H1 (cell line): ENCODE data around the gene TAF6. TPM values are rescaled to one million over a fixed set of nuclear protein-coding genes. Genes with fewer than 3 reads are reported as not detected.

Experiments used
- CTCF ChIA-PET: fragments of 300-600 bp; sonication (Branson Sonifier 250); formaldehyde crosslinking; loops from one replicate; lab custom pipeline; 2021; ENCODE audit not compliant: partially characterized antibody; lab: Charles Lee
- POLR2A ChIA-PET: fragments of 300-600 bp; sonication (Branson Sonifier 250); formaldehyde crosslinking; loops from one replicate; lab custom pipeline; 2021; ENCODE audit warnings: inconsistent platforms; ENCODE audit not compliant: partially characterized antibody; lab: Charles Lee
- DNase-seq, 2 experiments: peaks; one replicate each; pipeline versions ENCODE4 v3.0.0 to v3.0.0-alpha.2; 2010 to 2022; ENCODE audit warnings: low spot score in 2 of 2, low read depth in 1 of 2, mixed read lengths in 1 of 2
- FAIRE-seq: peaks from 2 replicates; lab custom pipeline; 2011; peaks lifted over from hg19 to GRCh38; lab: Jason Lieb, UNC
- H2AFZ ChIP-seq: 2 replicates; pipeline ENCODE4 v1.8.1; 2012; ENCODE audit warnings: low read length, inconsistent platforms
- H2AK5ac ChIP-seq: 2 replicates; pipeline ENCODE4 v1.6.1; 2013; ENCODE audit warnings: low read depth, low read length
- H2BK120ac ChIP-seq: replicated peaks from 2 replicates; pipeline ENCODE3; 2013; ENCODE audit warnings: low read depth, low read length, inconsistent platforms
- H2BK12ac ChIP-seq: 2 replicates; pipeline ENCODE4 v1.6.1; 2013; ENCODE audit warnings: low read depth, low read length
- H2BK15ac ChIP-seq: 2 replicates; pipeline ENCODE4 v1.6.1; 2013; ENCODE audit warnings: low read length
- H2BK20ac ChIP-seq: 2 replicates; pipeline ENCODE4 v1.6.1; 2013; ENCODE audit warnings: low read length
- H2BK5ac ChIP-seq: 2 replicates; pipeline ENCODE4 v1.6.1; 2013; ENCODE audit warnings: low read depth, low read length
- H3K14ac ChIP-seq: 2 replicates; pipeline ENCODE4 v1.6.1; 2013; ENCODE audit warnings: inconsistent platforms; ENCODE audit not compliant: insufficient read length
- H3K18ac ChIP-seq: 2 replicates; pipeline ENCODE4 v1.6.1; 2013; ENCODE audit warnings: low read length; ENCODE audit errors: extremely low read depth
- H3K23ac ChIP-seq: 2 replicates; pipeline ENCODE4 v1.6.1; 2013; ENCODE audit warnings: inconsistent platforms; ENCODE audit not compliant: insufficient read length
- H3K23me2 ChIP-seq: 2 replicates; pipeline ENCODE4 v1.6.1; 2013; ENCODE audit warnings: low read depth, low read length
- H3K27ac ChIP-seq: 2 replicates; pipeline ENCODE4 v1.6.1; 2011; ENCODE audit warnings: low read depth, low read length, inconsistent platforms
- H3K27me3 ChIP-seq, 4 experiments: replicated peaks in 1 of 4; 1 replicate in 1 of 4; 2 replicates in 3 of 4; pipeline versions ENCODE4 v1.6.1 to v1.8.1; 2011 to 2013; ENCODE audit warnings: low read length in 3 of 4, mild to moderate bottlenecking in 3 of 4, inconsistent platforms in 2 of 4, mixed read lengths in 2 of 4, moderate library complexity in 1 of 4; ENCODE audit not compliant: control insufficient read depth in 3 of 4, insufficient read depth in 3 of 4; ENCODE audit errors: extremely low read depth in 1 of 4
- H3K36me3 ChIP-seq, 4 experiments: 2 replicates each; pipeline versions ENCODE4 v1.6.1 to v1.8.1; 2011 to 2013; ENCODE audit warnings: mild to moderate bottlenecking in 4 of 4, low read length in 3 of 4, moderate library complexity in 2 of 4, control low read depth in 1 of 4, inconsistent platforms in 1 of 4; ENCODE audit not compliant: insufficient read depth in 4 of 4, control insufficient read depth in 2 of 4
- H3K4ac ChIP-seq: replicated peaks from 2 replicates; pipeline ENCODE3; 2013; ENCODE audit warnings: low read length, low read depth, mixed read lengths, inconsistent platforms; ENCODE audit not compliant: insufficient read length
- H3K4me1 ChIP-seq, 4 experiments: replicated peaks in 1 of 4; 1 replicate in 1 of 4; 2 replicates in 3 of 4; pipeline versions ENCODE4 v1.6.1 to v1.8.1; 2011 to 2013; ENCODE audit warnings: low read length in 3 of 4, inconsistent platforms in 2 of 4, mixed read lengths in 1 of 4; ENCODE audit not compliant: insufficient read depth in 4 of 4, control insufficient read depth in 3 of 4
- H3K4me2 ChIP-seq, 2 experiments: 2 replicates each; pipeline versions ENCODE4 v1.6.1 to v1.8.1; 2011 to 2013; ENCODE audit warnings: low read depth in 2 of 2, low read length in 2 of 2, control low read depth in 1 of 2, inconsistent platforms in 1 of 2, mild to moderate bottlenecking in 1 of 2; ENCODE audit not compliant: insufficient read depth in 1 of 2
- H3K4me3 ChIP-seq, 4 experiments: fragments of 200-600, 300-600 bp in 1 of 4; sonication (generic), shearing (Covaris generic), sonication (Bioruptor Twin) in 1 of 4; 2 replicates each; pipeline versions ENCODE4 v1.5.1 to v1.8.1; 2011 to 2016; ENCODE audit warnings: low read length in 4 of 4, low read depth in 3 of 4, control low read depth in 2 of 4, inconsistent platforms in 2 of 4, mild to moderate bottlenecking in 2 of 4, mixed read lengths in 1 of 4, moderate library complexity in 1 of 4; ENCODE audit not compliant: insufficient read depth in 2 of 4; ENCODE audit errors: extremely low read depth in 1 of 4
- H3K56ac ChIP-seq: replicated peaks from 2 replicates; pipeline ENCODE3; 2013; ENCODE audit warnings: low read depth, mild to moderate bottlenecking, mixed read lengths, low read length, inconsistent platforms; ENCODE audit not compliant: insufficient read length
- H3K79me1 ChIP-seq: 2 replicates; pipeline ENCODE4 v1.6.1; 2013; ENCODE audit warnings: low read depth, low read length, control low read depth
- H3K79me2 ChIP-seq, 2 experiments: 2 replicates each; pipeline versions ENCODE4 v1.6.1 to v1.8.1; 2012 to 2013; ENCODE audit warnings: low read length in 2 of 2, mild to moderate bottlenecking in 2 of 2, inconsistent platforms in 1 of 2; ENCODE audit not compliant: insufficient read depth in 2 of 2, control insufficient read depth in 1 of 2
- H3K9ac ChIP-seq, 4 experiments: replicated peaks in 1 of 4; 1 replicate in 1 of 4; 2 replicates in 3 of 4; pipeline versions ENCODE4 v1.6.1 to v1.8.1; 2011 to 2013; ENCODE audit warnings: low read depth in 3 of 4, low read length in 3 of 4, control low read depth in 2 of 4, mild to moderate bottlenecking in 2 of 4, moderate library complexity in 2 of 4, inconsistent platforms in 1 of 4; ENCODE audit errors: extremely low read depth in 1 of 4
- H3K9me3 ChIP-seq, 2 experiments: 2 replicates each; pipeline versions ENCODE4 v1.6.1 to v1.8.1; 2012 to 2013; ENCODE audit warnings: mild to moderate bottlenecking in 2 of 2, moderate library complexity in 2 of 2, control low read depth in 1 of 2, inconsistent platforms in 1 of 2, low read depth in 1 of 2, low read length in 1 of 2, mixed read lengths in 1 of 2; ENCODE audit not compliant: insufficient read depth in 2 of 2
- H4K20me1 ChIP-seq, 2 experiments: replicated peaks in 1 of 2; 2 replicates each; pipeline versions ENCODE3 to v1.8.1; 2011 to 2013; ENCODE audit warnings: inconsistent platforms in 2 of 2, low read length in 2 of 2, mild to moderate bottlenecking in 1 of 2; ENCODE audit not compliant: insufficient read depth in 2 of 2, control insufficient read depth in 1 of 2
- H4K5ac ChIP-seq: 2 replicates; pipeline ENCODE4 v1.6.1; 2013; ENCODE audit warnings: low read length, low read depth, mixed read lengths, inconsistent platforms; ENCODE audit not compliant: insufficient read length
- H4K8ac ChIP-seq: 2 replicates; pipeline ENCODE4 v1.8.0; 2013; ENCODE audit warnings: mild to moderate bottlenecking, moderate library complexity, low read length, inconsistent platforms; ENCODE audit not compliant: insufficient read depth; ENCODE audit errors: extremely low read depth
- H4K91ac ChIP-seq: replicated peaks from 2 replicates; pipeline ENCODE3; 2013; ENCODE audit warnings: low read length, mixed read lengths, inconsistent platforms; ENCODE audit not compliant: insufficient read length
- CEBPB ChIP-seq: IDR thresholded peaks from 2 replicates; pipeline ENCODE4 v1.6.1; 2012; ENCODE audit warnings: low read depth, low read length
- KDM5A ChIP-seq: fragments of 200-600 bp; IDR thresholded peaks from 2 replicates; pipeline ENCODE4 v1.7.1; 2012; ENCODE audit warnings: mild to moderate bottlenecking, low read length, inconsistent platforms, mixed read lengths
- POLR2A ChIP-seq, 2 experiments: IDR thresholded peaks; 1 replicate in 1 of 2; 2 replicates in 1 of 2; pipeline ENCODE4 v1.6.1; 2011; ENCODE audit warnings: low read depth in 2 of 2, low read length in 2 of 2, mild to moderate bottlenecking in 2 of 2; ENCODE audit errors: control extremely low read depth in 1 of 2
- POLR2AphosphoS5 ChIP-seq: IDR thresholded peaks from 2 replicates; pipeline ENCODE4 v1.6.1; 2011; ENCODE audit warnings: low read depth, low read length
- RFX5 ChIP-seq: IDR thresholded peaks from 2 replicates; pipeline ENCODE4 v1.6.1; 2011; ENCODE audit warnings: low read depth, low read length, improper control_type of control experiment, borderline replicate concordance
- RXRA ChIP-seq: IDR thresholded peaks from 2 replicates; pipeline ENCODE4 v1.6.1; 2011; ENCODE audit warnings: low read depth, mild to moderate bottlenecking, low read length, moderate library complexity; ENCODE audit not compliant: insufficient read depth
- SP2 ChIP-seq: IDR thresholded peaks from 2 replicates; pipeline ENCODE4 v1.6.1; 2012; ENCODE audit warnings: mild to moderate bottlenecking, low read length, inconsistent platforms
- USF2 ChIP-seq: IDR thresholded peaks from 2 replicates; pipeline ENCODE4 v1.6.1; 2011; ENCODE audit warnings: low read length, improper control_type of control experiment
- YY1 ChIP-seq: IDR thresholded peaks from 2 replicates; pipeline ENCODE4 v1.6.1; 2011; ENCODE audit warnings: low read depth, mild to moderate bottlenecking, low read length
- WGBS, 2 experiments: shearing (Covaris generic) in 1 of 2; methylation state at CpG; one replicate each; pipeline versions ENCODE4 v1.1.6 to v1.1.7; 2013 to 2015; ENCODE audit warnings: low lambda C conversion rate in 2 of 2, mixed read lengths in 2 of 2, inconsistent platforms in 1 of 2, low coverage in 1 of 2, missing lambda C conversion rate in 1 of 2; ENCODE audit not compliant: insufficient replicate concordance in 2 of 2, insufficient coverage in 1 of 2, insufficient read length in 1 of 2; ENCODE audit errors: extremely low coverage in 1 of 2, missing lambda C conversion rate in 1 of 2; 5-methylcytosine and 5-hydroxymethylcytosine counted together
- polyA plus RNA-seq, 7 experiments: library from polyadenylated mRNA; depleted of rRNA in 3 of 7; stranded (reverse) in 5 of 7; unstranded in 2 of 7; fragments of >200 nt in 5 of 7; fragments of 200-250 nt in 2 of 7; gene quantifications; 1 replicate in 5 of 7; 2 replicates in 1 of 7; 4 replicates in 1 of 7; pipeline versions ENCODE4 v1.2.1 to v1.2.3, GENCODE V29; 2011 to 2013; ENCODE audit warnings: missing spikeins in 2 of 7, mixed read lengths in 2 of 7
- total RNA-seq: library from RNA; stranded (reverse); fragmentation: NEBNext Ultra II Directional; extraction: Animal tissue kit (Norgen Biotek cat#: 25700); gene quantifications from 2 replicates; pipeline ENCODE4 v1.2.1, GENCODE V29; 2021

The TAF6 gene
- total and polyA plus RNA-seq, 2 of the 8 experiments (the other 6 are each of a cell fraction or from before 2014, with no cell fraction given): 66.7 to 101 TPM

DNA sequence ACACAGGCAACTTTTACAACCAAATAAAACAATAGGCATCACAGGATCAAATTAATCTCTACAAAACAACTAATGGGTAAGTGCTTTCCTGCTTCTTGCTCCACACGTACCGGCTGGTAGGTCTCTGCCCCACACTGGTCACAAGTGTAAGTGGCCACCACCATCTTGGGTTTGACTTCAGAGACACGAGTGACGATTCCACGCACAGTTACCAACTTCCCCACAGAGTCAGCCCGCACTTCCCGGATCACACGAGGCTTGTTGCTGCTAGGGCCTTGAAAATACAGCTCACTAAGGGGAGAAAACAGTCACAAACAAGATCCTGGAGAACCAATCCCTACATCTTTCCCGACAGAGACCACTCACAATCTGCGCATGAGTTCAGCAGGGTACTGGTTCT is 20.2 kb downstream of the TAF6 start:
- ChIA-PET POLR2A (interaction anchor here (1.0 to 20.0 kb wide), 6 partner anchors 11 to 69 kb away, joined by 3 to 722 read pairs (median 7); partner anchors contain the start of genes CNPY4, COPS6, MBLAC1 and TAF6), CTCF (interaction anchor here (0.6 to 5.9 kb wide), 3 partner anchors 14 to 539 kb away, joined by 3 to 55 read pairs (median 3); no protein-coding TSS in a partner anchor)
- Histone ChIP-seq H4K20me1 (peaks cover 13 to 25% of the 10 kb centered on the region in 2 experiments), H3K4ac (no peak overlapping the region), H3K79me2 (peaks cover 9 to 56% of the 10 kb centered on the region in 2 experiments), H4K91ac (no peak overlapping the region), H3K18ac (no peak overlapping the region), H3K9me3 (no peaks in the 10 kb centered on the region), H2BK12ac (no peak overlapping the region), H2AFZ (no peak overlapping the region), H2BK15ac (no peak overlapping the region), H3K23me2 (no peaks in the 10 kb centered on the region; the same call in 1 of the 2 replicates), H4K8ac (peak overlapping the region; percentile 86; the same call in 1 of the 2 replicates), H3K14ac (no peak overlapping the region), H3K36me3 (peaks cover 55 to 64% (median 57%) of the 10 kb centered on the region in 4 experiments)
- FAIRE-seq: no peak
- TF ChIP-seq YY1 (no peak), POLR2AphosphoS5 (peak; percentile 56; the same call in 1 of the 2 replicates), RFX5 (no peak), RXRA (no peak), SP2 (no peak), USF2 (no peak), POLR2A (IDR thresholded peaks at IDR 0.05; ENCODE audit: control extremely low read depth in 1 of 2, low read depth in 2 of 2, low read length in 2 of 2) (peak in 1 of 2 experiments; percentile 60; a peak in 2 of 3 replicates), KDM5A (no peak), CEBPB (no peak)
- TF ChIP-seq, all 59 proteins: peak for 2
- no peak overlapping the region; a peak in 3 of 7 replicates for H3K9ac ChIP-seq
- no peak overlapping the region for H3K56ac ChIP-seq
- H3K4me2 ChIP-seq: peak overlapping the region; percentile 56 to 77; a peak in 2 of 4 replicates
- no peak overlapping the region; the same call in 1 of the 2 replicates for H2AK5ac ChIP-seq
- DNase-seq: no peak
- H3K27ac ChIP-seq: no peak overlapping the region
- H3K4me1 ChIP-seq: peaks cover 0 to 8% (median 3%) of the 10 kb centered on the region in 4 experiments; a peak in 3 of 7 replicates
- H3K79me1 ChIP-seq: peaks cover 12% of the 10 kb centered on the region
- H2BK120ac ChIP-seq: no peak overlapping the region
- H3K27me3 ChIP-seq: no peaks in the 10 kb centered on the region
- H4K5ac ChIP-seq: no peak overlapping the region
- 91% methylated on average over 10 of the region's 10 CpGs; no CpG with 5 or more reads in 1 of the 2 experiments for WGBS, 2 experiments
- H2BK20ac ChIP-seq: no peak overlapping the region
- peak overlapping the region in 3 of 4 experiments; percentile 83 to 97 (median 85); a peak in 5 of 8 replicates for H3K4me3 ChIP-seq
- H2BK5ac ChIP-seq: no peak overlapping the region; the same call in 1 of the 2 replicates
- H3K23ac ChIP-seq: no peak overlapping the region
